ENCODE results near the gene LLPH. TPM values are rescaled to one million over a fixed set of nuclear protein-coding genes. Genes with fewer than 3 reads are reported as not detected.

Gene LLPH
- polyA plus RNA-seq, 3 donors = 3.1 to 44.0 (median 33.4) TPM

- no peak for DNase-seq
- Mint-ChIP-seq H3K27ac (peak overlapping the region in 2 of 7 donors; percentile 10 to 46), H3K27me3 (ENCODE audit: low read depth in 3 of 3) (no peaks in the 10 kb centered on the region), H3K4me1 (peaks cover 19% of the 10 kb centered on the region), H3K9me3 (peaks cover 11 to 33% (median 26%) of the 10 kb centered on the region in 7 donors), H3K36me3 (peaks cover 54 to 71% of the 10 kb centered on the region in 2 donors), H3K4me3 (no peak overlapping the region)
- Histone ChIP-seq H3K9me3 (replicated peaks in 1 of 2; ENCODE audit: control insufficient read depth in 1 of 2, insufficient read depth in 1 of 2, low read length in 2 of 2) (peaks cover 4 to 42% of the 10 kb centered on the region in 2 donors), H3K27me3 (ENCODE audit: control insufficient read depth in 2 of 2, insufficient read depth in 2 of 2, low read length in 2 of 2) (no peaks in the 10 kb centered on the region), H3K9ac (ENCODE audit: insufficient read depth, low read length, poor library complexity, severe bottlenecking) (no peak overlapping the region), H3K4me1 (ENCODE audit: control insufficient read depth in 1 of 2, insufficient read depth in 2 of 2, low read length in 2 of 2) (peaks cover 16 to 21% of the 10 kb centered on the region in 2 donors), H3K4me2 (replicated peaks; ENCODE audit: extremely low read depth, low read length, poor library complexity, severe bottlenecking) (no peak overlapping the region), H3K79me2 (ENCODE audit: insufficient read depth, low read length) (peaks cover 82% of the 10 kb centered on the region), H3K36me3 (replicated peaks in 1 of 2; ENCODE audit: control insufficient read depth in 1 of 2, insufficient read depth in 2 of 2, low read length in 2 of 2) (peaks cover 65 to 83% of the 10 kb centered on the region in 2 donors), H2AFZ (ENCODE audit: insufficient read depth, low read depth, low read length, poor library complexity, severe bottlenecking) (no peak overlapping the region), H3K4me3 (replicated peaks in 1 of 3; ENCODE audit: low read depth in 2 of 3, low read length in 3 of 3) (no peak overlapping the region), H3K27ac (ENCODE audit: low read depth in 1 of 2, low read length in 2 of 2) (no peak overlapping the region), H4K20me1 (ENCODE audit: insufficient read depth, low read length) (peaks cover 6% of the 10 kb centered on the region)
- no CpG with 5 or more reads among the region's 2 CpGs for WGBS (ENCODE audit: insufficient coverage)
- intact Hi-C loops (cut with micrococcal nuclease) = no loop called here
- TF ChIP-seq CTCF (IDR thresholded peaks at IDR 0.05) = no peak
Measured at GRCh38 chr12:66139328-66139727, 8.8 kb upstream of the LLPH start.

GRCh38 chr12:66137937-66138336, 7.4 kb upstream of the LLPH start:
- H3K27me3 Mint-ChIP-seq (ENCODE audit: low read depth in 3 of 3) = no peaks in the 10 kb centered on the region
- Histone ChIP-seq H3K36me3 (replicated peaks in 1 of 2; ENCODE audit: control insufficient read depth in 1 of 2, insufficient read depth in 2 of 2, low read length in 2 of 2) (peaks cover 64 to 69% of the 10 kb centered on the region in 2 donors), H3K4me1 (ENCODE audit: control insufficient read depth in 1 of 2, insufficient read depth in 2 of 2, low read length in 2 of 2) (peaks cover 2 to 7% of the 10 kb centered on the region in 2 donors), H3K27ac (ENCODE audit: low read depth in 1 of 2, low read length in 2 of 2) (no peak overlapping the region), H3K4me3 (replicated peaks in 1 of 3; ENCODE audit: low read depth in 2 of 3, low read length in 3 of 3) (no peak overlapping the region), H3K4me2 (replicated peaks; ENCODE audit: extremely low read depth, low read length, poor library complexity, severe bottlenecking) (no peak overlapping the region), H3K9me3 (replicated peaks in 1 of 2; ENCODE audit: control insufficient read depth in 1 of 2, insufficient read depth in 1 of 2, low read length in 2 of 2) (peaks cover 4 to 36% of the 10 kb centered on the region in 2 donors), H3K79me2 (ENCODE audit: insufficient read depth, low read length) (peaks cover 74% of the 10 kb centered on the region), H3K9ac (ENCODE audit: insufficient read depth, low read length, poor library complexity, severe bottlenecking) (no peak overlapping the region), H2AFZ (ENCODE audit: insufficient read depth, low read depth, low read length, poor library complexity, severe bottlenecking) (no peak overlapping the region), H4K20me1 (ENCODE audit: insufficient read depth, low read length) (peaks cover 6% of the 10 kb centered on the region), H3K27me3 (ENCODE audit: control insufficient read depth in 2 of 2, insufficient read depth in 2 of 2, low read length in 2 of 2) (no peaks in the 10 kb centered on the region)
- peaks cover 11 to 33% (median 26%) of the 10 kb centered on the region in 7 donors for H3K9me3 Mint-ChIP-seq
- no peak overlapping the region for H3K27ac Mint-ChIP-seq
- peaks cover 5% of the 10 kb centered on the region for H3K4me1 Mint-ChIP-seq
- DNase-seq = no peak
- no peak for TF ChIP-seq CTCF (IDR thresholded peaks at IDR 0.05)
- intact Hi-C loops (cut with micrococcal nuclease) = no loop called here
- WGBS (ENCODE audit: insufficient coverage) = no CpG with 5 or more reads among the region's 3 CpGs
- H3K4me3 Mint-ChIP-seq = no peak overlapping the region
- peaks cover 48 to 61% of the 10 kb centered on the region in 2 donors for H3K36me3 Mint-ChIP-seq

All from CD14-positive monocyte (primary cell).